ENCODE data around the gene FBXW8. TPM values are rescaled to one million over a fixed set of nuclear protein-coding genes. Genes with fewer than 3 reads are reported as not detected.

Gene FBXW8
- polyA plus RNA-seq, 3 donors: 2.0 to 5.2 (median 2.7) TPM

DNA sequence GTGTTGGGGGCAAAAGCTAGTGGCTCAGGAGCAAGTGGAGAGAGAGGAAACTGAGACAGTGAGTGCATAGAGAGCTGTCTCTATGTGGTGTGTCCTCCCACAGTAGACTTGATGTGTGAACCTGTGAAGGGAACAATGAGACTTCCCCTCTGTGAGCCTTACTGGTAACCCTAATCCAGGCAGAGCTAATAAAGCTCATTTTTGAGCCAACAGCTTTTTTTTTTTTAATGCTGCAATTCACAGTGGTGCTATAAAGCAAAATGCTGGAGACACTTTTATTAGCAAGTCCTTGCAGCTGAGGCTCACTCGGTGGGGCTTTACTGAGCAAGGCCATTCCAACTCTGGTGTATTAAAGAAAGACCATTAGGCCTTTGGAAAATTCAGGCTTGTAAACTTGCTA, 26.9 kb downstream of the FBXW8 start:
- H3K4me3 Mint-ChIP-seq: no peak overlapping the region
- no peaks in the 10 kb centered on the region for H4K20me1 ChIP-seq (ENCODE audit: insufficient read depth, low read length)
- H3K79me2 ChIP-seq (ENCODE audit: insufficient read depth, low read length): no peaks in the 10 kb centered on the region
- H3K27ac ChIP-seq (ENCODE audit: low read depth in 1 of 2, low read length in 2 of 2): no peak overlapping the region
- TF ChIP-seq, protein P1, sequence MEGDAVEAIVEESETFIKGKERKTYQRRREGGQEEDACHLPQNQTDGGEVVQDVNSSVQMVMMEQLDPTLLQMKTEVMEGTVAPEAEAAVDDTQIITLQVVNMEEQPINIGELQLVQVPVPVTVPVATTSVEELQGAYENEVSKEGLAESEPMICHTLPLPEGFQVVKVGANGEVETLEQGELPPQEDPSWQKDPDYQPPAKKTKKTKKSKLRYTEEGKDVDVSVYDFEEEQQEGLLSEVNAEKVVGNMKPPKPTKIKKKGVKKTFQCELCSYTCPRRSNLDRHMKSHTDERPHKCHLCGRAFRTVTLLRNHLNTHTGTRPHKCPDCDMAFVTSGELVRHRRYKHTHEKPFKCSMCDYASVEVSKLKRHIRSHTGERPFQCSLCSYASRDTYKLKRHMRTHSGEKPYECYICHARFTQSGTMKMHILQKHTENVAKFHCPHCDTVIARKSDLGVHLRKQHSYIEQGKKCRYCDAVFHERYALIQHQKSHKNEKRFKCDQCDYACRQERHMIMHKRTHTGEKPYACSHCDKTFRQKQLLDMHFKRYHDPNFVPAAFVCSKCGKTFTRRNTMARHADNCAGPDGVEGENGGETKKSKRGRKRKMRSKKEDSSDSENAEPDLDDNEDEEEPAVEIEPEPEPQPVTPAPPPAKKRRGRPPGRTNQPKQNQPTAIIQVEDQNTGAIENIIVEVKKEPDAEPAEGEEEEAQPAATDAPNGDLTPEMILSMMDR (IDR thresholded peaks at IDR 0.05): no peak
- peaks cover 0 to 4% of the 10 kb centered on the region in 2 donors for H3K9me3 ChIP-seq (replicated peaks in 1 of 2; ENCODE audit: control insufficient read depth in 1 of 2, insufficient read depth in 1 of 2, low read length in 2 of 2)
- no peaks in the 10 kb centered on the region for H3K4me1 ChIP-seq (ENCODE audit: control insufficient read depth in 1 of 2, insufficient read depth in 2 of 2, low read length in 2 of 2)
- no peak overlapping the region for H3K4me3 ChIP-seq (replicated peaks in 1 of 3; ENCODE audit: low read depth in 2 of 3, low read length in 3 of 3)
- DNase-seq: no peak
- H3K36me3 ChIP-seq (replicated peaks in 1 of 2; ENCODE audit: control insufficient read depth in 1 of 2, insufficient read depth in 2 of 2, low read length in 2 of 2): peaks cover 0 to 5% of the 10 kb centered on the region in 2 donors
- no peak overlapping the region for H3K27ac Mint-ChIP-seq
- H3K4me1 Mint-ChIP-seq: peaks cover 14% of the 10 kb centered on the region
- no peak overlapping the region for H3K9ac ChIP-seq (ENCODE audit: insufficient read depth, low read length, poor library complexity, severe bottlenecking)
- no peak overlapping the region for H2AFZ ChIP-seq (ENCODE audit: insufficient read depth, low read depth, low read length, poor library complexity, severe bottlenecking)
- H3K27me3 ChIP-seq (ENCODE audit: control insufficient read depth in 2 of 2, insufficient read depth in 2 of 2, low read length in 2 of 2): no peaks in the 10 kb centered on the region
- no peak overlapping the region for H3K4me2 ChIP-seq (replicated peaks; ENCODE audit: extremely low read depth, low read length, poor library complexity, severe bottlenecking)
- intact Hi-C loops (cut with micrococcal nuclease): no loop called here
- H3K27me3 Mint-ChIP-seq (ENCODE audit: low read depth in 3 of 3): peaks cover 0 to 1% (median 0%) of the 10 kb centered on the region in 3 donors
- H3K36me3 Mint-ChIP-seq: peaks cover 36 to 39% of the 10 kb centered on the region in 2 donors
- no CpG with 5 or more reads among the region's 1 CpG for WGBS (ENCODE audit: insufficient coverage)
- peaks cover 0 to 8% (median 6%) of the 10 kb centered on the region in 7 donors for H3K9me3 Mint-ChIP-seq

DNA sequence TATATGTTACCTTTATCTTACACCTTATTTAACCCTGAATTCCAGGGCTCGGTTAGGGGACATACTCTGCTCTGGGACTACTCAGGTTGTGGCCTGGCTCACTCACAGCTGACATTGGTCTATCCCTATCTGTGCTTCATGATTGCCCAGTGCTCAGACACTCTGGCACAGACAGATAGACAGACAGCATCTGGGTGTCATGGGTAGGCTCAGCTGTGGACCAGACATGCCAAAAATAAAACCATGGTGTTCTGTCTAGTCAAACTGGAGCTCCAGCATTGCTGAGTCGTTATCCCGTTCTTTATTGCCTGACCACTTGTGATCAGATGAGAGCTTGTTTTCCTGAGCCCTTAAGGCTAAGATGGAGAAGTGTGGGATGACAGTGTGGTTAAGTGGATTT, 29.0 kb downstream of the FBXW8 start:
- Histone ChIP-seq H4K20me1 (ENCODE audit: insufficient read depth, low read length) (no peaks in the 10 kb centered on the region), H3K27me3 (ENCODE audit: control insufficient read depth in 2 of 2, insufficient read depth in 2 of 2, low read length in 2 of 2) (no peaks in the 10 kb centered on the region), H3K9me3 (replicated peaks in 1 of 2; ENCODE audit: control insufficient read depth in 1 of 2, insufficient read depth in 1 of 2, low read length in 2 of 2) (peaks cover 7 to 10% of the 10 kb centered on the region in 2 donors), H2AFZ (ENCODE audit: insufficient read depth, low read depth, low read length, poor library complexity, severe bottlenecking) (no peak overlapping the region), H3K27ac (ENCODE audit: low read depth in 1 of 2, low read length in 2 of 2) (no peak overlapping the region), H3K4me2 (replicated peaks; ENCODE audit: extremely low read depth, low read length, poor library complexity, severe bottlenecking) (no peak overlapping the region), H3K4me1 (ENCODE audit: control insufficient read depth in 1 of 2, insufficient read depth in 2 of 2, low read length in 2 of 2) (no peaks in the 10 kb centered on the region), H3K9ac (ENCODE audit: insufficient read depth, low read length, poor library complexity, severe bottlenecking) (no peak overlapping the region), H3K79me2 (ENCODE audit: insufficient read depth, low read length) (no peaks in the 10 kb centered on the region), H3K4me3 (replicated peaks in 1 of 3; ENCODE audit: low read depth in 2 of 3, low read length in 3 of 3) (no peak overlapping the region), H3K36me3 (replicated peaks in 1 of 2; ENCODE audit: control insufficient read depth in 1 of 2, insufficient read depth in 2 of 2, low read length in 2 of 2) (peaks cover 0 to 5% of the 10 kb centered on the region in 2 donors)
- intact Hi-C loops (cut with micrococcal nuclease): no loop called here
- Mint-ChIP-seq H3K27ac (peak overlapping the region in 1 of 7 donors; percentile 10), H3K27me3 (ENCODE audit: low read depth in 3 of 3) (peaks cover 0 to 1% (median 0%) of the 10 kb centered on the region in 3 donors), H3K9me3 (peaks cover 0 to 15% (median 12%) of the 10 kb centered on the region in 7 donors), H3K36me3 (peaks cover 37 to 40% of the 10 kb centered on the region in 2 donors), H3K4me1 (peaks cover 13% of the 10 kb centered on the region), H3K4me3 (no peak overlapping the region)
- no peak for DNase-seq
- TF ChIP-seq, protein P1 (IDR thresholded peaks at IDR 0.05): no peak
- 94% methylated on average over 3 of the region's 3 CpGs for WGBS (ENCODE audit: insufficient coverage)

All from CD14-positive monocyte (primary cell).